MM.1S (cell line): ENCODE measurements around the gene C11orf91.

Experiments
- CTCF ChIP-seq: fragments of 300-600 bp; sonication (generic); IDR thresholded peaks from 2 replicates; pipeline ENCODE4 v1.5.1; 2016; ENCODE audit warnings: antibody characterized with exemption, low read length, mixed read lengths
- EZH2 ChIP-seq: fragments of 300-600 bp; sonication (generic); optimal IDR thresholded peaks from 2 replicates; pipeline ENCODE3; 2017; ENCODE audit warnings: low read depth, mild to moderate bottlenecking, antibody characterized with exemption, low read length, mixed read lengths
- EZH2phosphoT487 ChIP-seq: fragments of 300-600 bp; sonication (generic); IDR thresholded peaks from 2 replicates; pipeline ENCODE4 v1.6.1; 2018; ENCODE audit warnings: antibody characterized with exemption, low read length

GRCh38 chr11:33696931-33697638 lies 3.5 kb downstream of the C11orf91 start:
- TF ChIP-seq CTCF (no peak), EZH2 (no peak), EZH2phosphoT487 (no peak)
